ENCODE data around the gene RHOH.

- TF ChIP-seq CTCF (IDR thresholded peaks at IDR 0.05) (no peak), POLR2A (IDR thresholded peaks at IDR 0.05) (no peak)
Measured at GRCh38 chr4:40195182-40196177, 1.4 kb upstream of the RHOH start.
